T-helper 1 cell treated with Interleukin-12 subunit alpha and Interleukin-12 subunit beta and Interleukin-4 antibody, amounts not matched to agents 30 μg/mL and 1 μg/mL, for 36 hours (primary cell): ENCODE measurements around the gene FRY.

Experiments used
- H3K27ac Mint-ChIP-seq: one replicate; pipeline ENCODE4 v1.8.0; 2021; ENCODE audit warnings: mild to moderate bottlenecking, mixed read lengths
- H3K27me3 Mint-ChIP-seq: one replicate; pipeline ENCODE4 v1.8.0; 2021; ENCODE audit warnings: low read depth, mixed read lengths
- H3K36me3 Mint-ChIP-seq: one replicate; pipeline ENCODE4 v1.8.0; 2021; ENCODE audit warnings: low read depth, mixed read lengths
- H3K4me1 Mint-ChIP-seq: one replicate; pipeline ENCODE4 v1.8.0; 2021; ENCODE audit warnings: low read depth, mixed read lengths
- H3K4me3 Mint-ChIP-seq: one replicate; pipeline ENCODE4 v1.8.0; 2021; ENCODE audit warnings: mild to moderate bottlenecking, moderate library complexity, mixed read lengths
- H3K9me3 Mint-ChIP-seq: one replicate; pipeline ENCODE4 v1.8.0; 2021; ENCODE audit warnings: mixed read lengths

Gene FRY

DNA sequence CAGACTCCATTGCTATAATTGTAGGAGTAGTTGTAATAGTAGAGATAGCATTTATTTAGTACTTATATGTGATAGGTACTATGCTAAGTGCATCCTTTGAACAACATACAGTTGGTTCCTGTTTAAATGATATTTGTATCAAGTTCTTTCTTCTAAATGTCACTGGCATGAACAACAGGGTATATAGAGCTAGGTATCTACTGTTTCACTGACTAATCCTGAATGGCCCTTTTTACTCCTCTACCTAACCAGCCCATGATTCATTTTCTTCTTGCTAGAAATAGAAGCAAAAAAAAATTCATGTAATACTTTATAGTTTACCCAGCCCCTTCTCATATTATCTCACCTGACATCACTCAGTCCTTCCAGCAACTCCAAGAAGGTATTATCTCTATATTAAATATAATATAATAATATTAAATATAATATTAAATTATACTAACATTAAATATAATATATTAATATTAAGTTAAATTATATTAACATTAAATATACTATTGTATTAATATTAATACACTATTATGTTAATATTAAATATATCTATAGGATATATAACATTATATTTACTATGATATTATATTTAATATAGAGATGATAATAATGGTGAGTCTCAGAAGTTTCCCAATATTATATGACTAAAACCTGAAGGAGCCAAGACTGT, 74.2 kb downstream of the FRY start:
- no peak overlapping the region for H3K4me3 Mint-ChIP-seq
- H3K36me3 Mint-ChIP-seq: no peaks in the 10 kb centered on the region
- no peaks in the 10 kb centered on the region for H3K9me3 Mint-ChIP-seq
- H3K27ac Mint-ChIP-seq: no peak overlapping the region
- H3K27me3 Mint-ChIP-seq: no peaks in the 10 kb centered on the region
- no peaks in the 10 kb centered on the region for H3K4me1 Mint-ChIP-seq

DNA sequence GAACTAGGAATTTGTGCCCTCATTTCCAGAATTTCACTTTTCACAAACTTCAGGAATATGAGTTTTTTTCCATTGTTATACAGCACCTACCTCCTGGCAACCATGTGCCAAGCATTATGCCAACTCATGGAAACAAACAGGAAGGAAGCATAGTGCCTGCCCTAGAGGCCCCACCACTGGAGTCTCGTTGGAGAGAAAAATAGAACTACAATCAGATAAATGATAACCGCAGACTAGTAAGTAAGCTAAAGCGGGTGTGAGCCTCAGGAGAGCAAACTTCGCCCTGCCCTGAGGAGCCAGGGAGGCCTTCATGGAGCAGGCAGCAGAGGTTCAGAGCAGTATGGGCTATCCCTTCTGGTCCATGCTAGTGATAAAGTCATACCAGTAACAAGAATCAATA, 75.9 kb downstream of the FRY start:
- no peaks in the 10 kb centered on the region for H3K27me3 Mint-ChIP-seq
- H3K4me1 Mint-ChIP-seq: no peaks in the 10 kb centered on the region
- no peak overlapping the region for H3K4me3 Mint-ChIP-seq
- no peaks in the 10 kb centered on the region for H3K9me3 Mint-ChIP-seq
- no peak overlapping the region for H3K27ac Mint-ChIP-seq
- no peaks in the 10 kb centered on the region for H3K36me3 Mint-ChIP-seq

DNA sequence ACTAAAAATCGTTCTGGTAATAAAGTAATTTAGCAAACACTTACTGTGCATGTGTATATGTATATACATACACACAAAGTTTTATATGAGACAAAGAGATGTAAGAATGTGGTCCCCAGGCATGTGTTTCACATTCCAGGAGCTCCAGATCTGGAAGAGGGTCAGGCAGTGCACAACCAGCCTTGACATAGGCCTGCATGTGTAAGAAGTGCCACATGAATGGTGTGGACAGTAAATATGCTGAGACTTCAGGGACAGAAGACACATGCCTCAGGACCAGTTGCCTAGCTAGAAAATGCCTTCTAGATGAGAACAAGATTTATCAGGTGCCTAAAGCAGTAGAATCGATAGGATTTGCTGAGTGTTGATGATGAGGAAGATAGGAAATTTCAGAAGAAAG, 76.4 kb downstream of the FRY start:
- H3K9me3 Mint-ChIP-seq: no peaks in the 10 kb centered on the region
- H3K27ac Mint-ChIP-seq: no peak overlapping the region

DNA sequence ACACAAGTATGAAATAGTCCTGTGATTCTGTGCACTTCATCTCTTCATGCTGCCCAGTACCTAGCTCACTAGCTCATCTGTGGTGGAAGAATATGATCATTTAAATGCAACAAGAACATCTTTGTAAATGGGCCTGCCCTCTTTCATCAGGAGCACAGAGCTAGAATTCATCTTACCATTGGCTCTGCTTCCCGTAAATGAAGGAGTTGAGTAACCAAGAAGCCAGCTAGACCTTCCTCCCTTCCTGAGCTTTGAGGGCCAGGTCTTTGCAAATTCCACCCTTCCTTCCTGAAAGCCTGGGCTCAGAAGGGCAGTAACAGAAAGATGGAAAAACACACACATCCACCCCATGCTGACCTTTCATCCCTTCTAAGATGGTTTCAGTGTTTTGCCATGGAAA, 82.0 kb downstream of the FRY start:
- H3K27ac Mint-ChIP-seq: no peak overlapping the region
- H3K36me3 Mint-ChIP-seq: no peaks in the 10 kb centered on the region
- no peaks in the 10 kb centered on the region for H3K27me3 Mint-ChIP-seq
- H3K4me1 Mint-ChIP-seq: peaks cover 10% of the 10 kb centered on the region
- H3K4me3 Mint-ChIP-seq: no peak overlapping the region
- H3K9me3 Mint-ChIP-seq: no peaks in the 10 kb centered on the region

More for the DNA sequence above, 76.4 kb downstream of the FRY start:
- Mint-ChIP-seq H3K4me3 (no peak overlapping the region), H3K27me3 (no peaks in the 10 kb centered on the region), H3K4me1 (no peaks in the 10 kb centered on the region), H3K36me3 (no peaks in the 10 kb centered on the region)

DNA sequence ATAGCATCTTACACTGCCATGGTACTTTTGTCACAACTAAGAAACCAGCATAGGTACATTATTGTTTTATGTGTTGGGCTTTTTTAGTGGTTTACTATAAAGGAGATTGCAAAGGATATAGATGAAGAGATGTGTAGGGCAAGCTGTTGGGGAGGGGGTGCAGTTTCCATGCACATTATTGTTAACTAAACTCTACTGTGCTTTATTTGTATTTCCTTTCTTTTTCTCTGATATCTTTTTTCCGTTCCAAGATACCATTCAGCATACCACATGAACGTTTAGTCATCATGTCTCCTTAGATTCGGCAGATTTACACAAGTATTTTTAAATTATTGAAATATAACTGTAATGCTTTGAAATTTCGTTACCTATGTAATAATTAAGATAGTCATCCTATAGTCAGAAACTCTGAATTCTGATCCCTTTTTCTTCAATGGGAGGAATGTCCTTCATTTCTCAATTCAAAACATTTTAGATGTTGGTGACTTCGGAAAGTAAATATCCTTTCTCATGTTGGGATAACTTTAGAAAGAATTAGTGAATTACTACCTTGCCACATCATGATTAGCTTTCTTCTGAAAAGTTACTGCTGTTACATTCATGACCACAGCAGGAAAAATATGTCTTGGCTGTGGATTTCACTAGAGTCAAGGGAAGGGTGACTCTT, 82.8 kb downstream of the FRY start:
- no peaks in the 10 kb centered on the region for H3K27me3 Mint-ChIP-seq
- H3K27ac Mint-ChIP-seq: no peak overlapping the region
- peaks cover 10% of the 10 kb centered on the region for H3K4me1 Mint-ChIP-seq
- H3K36me3 Mint-ChIP-seq: peaks cover under 1% of the 10 kb centered on the region
- H3K4me3 Mint-ChIP-seq: no peak overlapping the region
- H3K9me3 Mint-ChIP-seq: no peaks in the 10 kb centered on the region

DNA sequence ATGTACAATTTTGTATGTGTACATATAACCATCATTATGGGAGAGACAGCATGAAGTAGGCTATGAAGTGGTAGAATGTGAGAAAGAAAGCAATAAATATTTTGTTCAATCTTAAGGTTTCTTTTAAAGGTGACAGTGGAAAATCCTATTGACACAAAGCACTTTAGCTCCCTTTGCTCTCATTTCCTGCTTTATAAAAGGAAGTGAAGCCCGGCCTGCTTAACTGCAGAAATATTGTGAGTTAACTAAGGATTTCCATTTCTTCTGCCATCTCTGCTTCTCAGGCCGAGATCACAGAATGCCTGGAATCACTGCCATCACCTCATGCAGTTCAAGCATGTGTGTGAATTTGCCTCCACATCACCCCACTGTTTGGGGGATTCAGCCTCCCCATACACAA, 83.5 kb downstream of the FRY start:
- H3K4me1 Mint-ChIP-seq: peaks cover 10% of the 10 kb centered on the region
- H3K4me3 Mint-ChIP-seq: no peak overlapping the region
- H3K27me3 Mint-ChIP-seq: no peaks in the 10 kb centered on the region
- no peaks in the 10 kb centered on the region for H3K9me3 Mint-ChIP-seq
- peaks cover 2% of the 10 kb centered on the region for H3K36me3 Mint-ChIP-seq
- peak overlapping the region; percentile 50 for H3K27ac Mint-ChIP-seq

DNA sequence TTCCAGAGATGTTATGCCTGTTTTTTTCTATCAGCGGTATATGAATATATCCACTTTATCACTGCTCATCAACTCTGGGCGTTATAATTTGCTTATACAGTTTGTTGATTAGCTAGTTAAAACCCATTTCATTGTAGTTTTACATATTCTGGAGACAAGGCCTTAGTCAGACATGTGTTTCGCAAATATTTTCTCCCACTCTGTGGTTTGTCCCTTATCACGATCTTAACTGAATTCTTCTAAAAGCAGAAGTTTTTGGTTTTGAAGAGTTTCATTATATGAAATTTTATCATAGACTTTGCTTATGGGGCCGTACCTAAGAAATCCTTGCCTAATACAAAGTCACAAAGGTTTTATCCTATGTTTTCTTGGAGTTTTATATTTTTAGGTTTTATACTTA, 84.6 kb downstream of the FRY start:
- Mint-ChIP-seq H3K27ac (no peak overlapping the region), H3K27me3 (no peaks in the 10 kb centered on the region), H3K4me1 (peaks cover 10% of the 10 kb centered on the region), H3K4me3 (no peak overlapping the region), H3K36me3 (peaks cover 2% of the 10 kb centered on the region), H3K9me3 (no peaks in the 10 kb centered on the region)

DNA sequence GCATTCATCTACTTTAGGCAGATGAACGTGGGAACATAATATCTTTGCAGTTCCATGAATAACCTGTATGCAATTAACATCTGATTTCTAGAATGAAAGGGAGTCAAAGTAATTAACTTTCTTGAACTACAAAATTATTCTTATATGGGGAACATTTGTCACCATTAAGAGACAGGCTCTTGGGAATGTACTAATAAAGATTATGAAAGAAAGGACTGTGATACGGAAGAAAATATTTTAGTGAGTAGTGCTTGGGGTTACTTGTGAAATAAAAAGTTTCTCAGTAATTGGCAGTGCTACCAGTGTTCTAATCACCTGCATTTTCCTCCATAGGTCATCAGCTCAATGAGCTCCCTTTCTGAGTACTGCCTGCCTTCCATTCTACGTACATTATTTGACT, 85.4 kb downstream of the FRY start:
- H3K4me3 Mint-ChIP-seq: no peak overlapping the region
- no peaks in the 10 kb centered on the region for H3K27me3 Mint-ChIP-seq
- H3K27ac Mint-ChIP-seq: no peak overlapping the region
- H3K9me3 Mint-ChIP-seq: peaks cover 5% of the 10 kb centered on the region
- H3K36me3 Mint-ChIP-seq: peaks cover 2% of the 10 kb centered on the region
- H3K4me1 Mint-ChIP-seq: peaks cover 10% of the 10 kb centered on the region

DNA sequence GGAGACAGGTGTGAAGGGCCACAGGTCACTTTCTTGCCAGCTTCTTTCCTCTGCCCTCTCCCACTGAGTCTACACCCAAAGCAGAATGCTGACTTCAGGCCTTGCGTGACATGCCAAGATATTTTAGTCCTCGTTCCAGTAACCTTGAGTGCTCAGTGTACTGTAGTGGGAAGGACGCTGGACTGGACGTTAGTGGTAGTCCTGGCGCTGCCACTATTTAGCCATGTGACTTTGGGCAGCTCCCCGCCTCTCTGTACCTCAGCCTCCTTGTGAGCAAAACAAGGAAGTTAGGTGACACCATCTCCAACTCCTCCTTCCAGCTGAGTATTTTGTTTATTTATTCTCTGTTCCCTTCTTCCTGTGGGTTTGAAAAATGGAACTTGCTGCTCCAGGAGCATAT, 86.1 kb downstream of the FRY start:
- peaks cover 10% of the 10 kb centered on the region for H3K4me1 Mint-ChIP-seq
- no peak overlapping the region for H3K27ac Mint-ChIP-seq
- H3K36me3 Mint-ChIP-seq: peaks cover 6% of the 10 kb centered on the region
- H3K27me3 Mint-ChIP-seq: no peaks in the 10 kb centered on the region
- no peak overlapping the region for H3K4me3 Mint-ChIP-seq
- H3K9me3 Mint-ChIP-seq: peaks cover 10% of the 10 kb centered on the region

DNA sequence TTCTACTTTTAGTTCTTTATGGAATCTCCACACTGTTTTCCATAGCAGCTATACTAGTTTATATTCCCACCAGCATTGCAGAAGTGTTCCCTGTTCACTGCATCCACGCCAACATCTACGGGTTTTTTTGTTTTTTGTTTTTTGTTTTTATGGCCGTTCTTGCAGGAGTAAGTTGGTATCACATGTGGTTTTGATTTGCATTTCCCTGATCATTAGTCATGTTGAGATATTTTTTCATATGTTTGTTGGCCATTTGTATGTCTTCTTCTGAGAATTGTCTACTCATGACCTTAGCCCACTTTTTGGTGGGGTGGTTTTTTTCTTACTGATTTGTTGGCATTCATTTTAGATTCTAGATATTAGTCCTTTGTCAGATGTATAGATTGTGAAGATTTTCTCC, 89.7 kb downstream of the FRY start:
- Mint-ChIP-seq H3K4me1 (no peaks in the 10 kb centered on the region), H3K27ac (no peak overlapping the region), H3K27me3 (no peaks in the 10 kb centered on the region), H3K4me3 (no peak overlapping the region), H3K9me3 (peaks cover 12% of the 10 kb centered on the region), H3K36me3 (peaks cover 8% of the 10 kb centered on the region)

DNA sequence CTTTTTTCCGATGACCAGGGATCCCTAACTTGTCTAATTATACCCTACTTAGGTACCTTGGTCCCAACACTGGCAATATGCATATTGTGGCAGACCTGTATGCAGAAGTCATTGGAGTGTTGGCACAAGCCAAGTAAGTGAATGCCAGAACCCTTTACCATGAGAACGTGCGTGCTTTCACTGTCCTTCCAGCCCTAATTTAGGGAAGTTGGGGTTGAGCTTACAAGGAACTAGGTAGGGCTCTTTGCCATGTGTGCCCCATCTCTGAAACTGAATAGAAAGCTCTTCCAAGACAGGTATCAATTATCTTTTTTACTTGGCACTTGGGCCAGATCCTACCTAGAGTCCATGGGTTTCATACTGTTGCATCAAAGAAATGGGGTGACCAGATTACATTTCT, 93.2 kb downstream of the FRY start:
- no peak overlapping the region for H3K4me3 Mint-ChIP-seq
- no peak overlapping the region for H3K27ac Mint-ChIP-seq
- peaks cover 6% of the 10 kb centered on the region for H3K36me3 Mint-ChIP-seq
- H3K9me3 Mint-ChIP-seq: peaks cover 12% of the 10 kb centered on the region
- H3K4me1 Mint-ChIP-seq: no peaks in the 10 kb centered on the region
- no peaks in the 10 kb centered on the region for H3K27me3 Mint-ChIP-seq

DNA sequence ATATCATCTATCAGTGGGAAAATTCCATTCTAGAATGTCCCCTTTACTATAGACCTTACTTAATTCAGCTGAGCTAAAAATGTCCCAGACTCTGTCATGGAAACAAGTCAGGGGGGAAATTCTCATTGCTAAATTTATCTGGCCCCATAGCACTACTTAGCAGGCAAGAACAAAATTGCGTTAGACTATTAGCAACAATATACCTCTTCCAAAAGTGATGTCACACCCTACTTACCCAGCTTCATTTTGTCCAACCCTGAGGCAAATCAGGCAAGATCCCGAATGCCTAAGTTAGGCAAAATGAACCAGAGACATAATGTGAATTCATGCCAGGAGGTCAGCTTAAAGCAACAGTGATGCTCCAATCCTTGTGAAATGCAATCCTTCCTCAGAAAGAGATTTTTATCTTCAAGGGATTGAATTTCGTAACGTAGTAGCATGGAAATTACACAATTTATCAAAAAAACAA, 93.7 kb downstream of the FRY start:
- Mint-ChIP-seq H3K27ac (no peak overlapping the region), H3K4me3 (no peak overlapping the region), H3K4me1 (no peaks in the 10 kb centered on the region), H3K36me3 (peaks cover 6% of the 10 kb centered on the region), H3K9me3 (peaks cover 12% of the 10 kb centered on the region), H3K27me3 (no peaks in the 10 kb centered on the region)

DNA sequence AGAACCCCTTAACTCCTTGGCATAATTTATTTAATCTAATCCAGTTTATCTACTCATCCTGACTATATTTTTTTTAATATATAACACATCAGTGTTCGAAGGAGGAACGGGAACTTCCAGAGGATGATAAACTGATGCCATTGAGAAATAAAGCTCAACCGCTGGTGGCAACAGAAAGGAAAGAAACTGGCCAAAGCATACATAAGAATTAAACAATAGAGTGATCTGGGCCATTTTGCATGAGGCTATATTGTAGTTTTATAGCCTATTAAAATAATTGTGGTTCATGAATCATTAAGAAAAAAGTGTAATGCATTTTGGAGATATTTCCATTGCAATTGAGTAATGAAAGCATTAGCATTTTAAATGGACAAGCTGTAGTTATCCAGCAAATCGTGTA, 94.2 kb downstream of the FRY start:
- Mint-ChIP-seq H3K27ac (no peak overlapping the region), H3K4me1 (no peaks in the 10 kb centered on the region), H3K4me3 (no peak overlapping the region), H3K9me3 (peaks cover 12% of the 10 kb centered on the region), H3K36me3 (peaks cover 6% of the 10 kb centered on the region), H3K27me3 (no peaks in the 10 kb centered on the region)

DNA sequence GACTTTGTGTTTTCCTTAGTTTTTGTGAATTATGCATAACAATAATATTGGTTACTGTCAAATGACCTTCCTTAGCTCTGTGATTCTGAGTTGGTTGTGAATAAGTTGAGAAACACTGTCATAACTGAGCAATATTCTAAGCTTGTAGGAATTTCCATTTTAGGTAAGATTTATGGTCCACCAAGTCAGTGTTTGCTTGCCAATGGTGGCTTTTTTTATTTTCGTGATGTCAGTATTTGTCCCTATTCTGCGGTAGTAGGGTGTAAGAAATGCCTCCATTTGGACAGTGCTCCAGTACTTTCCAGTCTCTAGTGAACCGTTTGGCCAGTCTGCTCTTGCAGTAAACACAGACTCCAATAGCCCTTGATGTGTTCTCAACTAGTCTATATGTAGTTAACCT, 94.7 kb downstream of the FRY start:
- Mint-ChIP-seq H3K27ac (no peak overlapping the region), H3K4me3 (no peak overlapping the region), H3K27me3 (no peaks in the 10 kb centered on the region), H3K36me3 (peaks cover 6% of the 10 kb centered on the region), H3K9me3 (peaks cover 12% of the 10 kb centered on the region), H3K4me1 (no peaks in the 10 kb centered on the region)

DNA sequence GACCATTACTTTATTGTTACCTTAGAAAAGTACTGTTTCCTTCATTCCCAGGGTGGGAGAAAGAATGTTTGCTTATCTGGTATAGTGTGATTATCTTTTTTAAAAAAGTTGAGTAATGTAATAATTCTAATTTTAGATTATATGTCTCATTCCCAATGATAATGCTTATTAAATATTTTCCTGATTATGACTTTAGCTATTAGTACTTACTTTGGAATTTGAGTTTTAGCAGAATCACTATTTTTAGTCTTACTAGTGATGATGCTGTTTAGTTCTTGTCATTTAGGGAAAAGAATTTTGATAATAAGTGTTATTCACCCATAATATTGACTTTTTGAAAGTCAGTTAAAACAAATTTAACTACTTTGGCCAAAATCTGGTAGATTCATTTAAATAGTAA, 95.2 kb downstream of the FRY start:
- no peaks in the 10 kb centered on the region for H3K27me3 Mint-ChIP-seq
- H3K4me3 Mint-ChIP-seq: no peak overlapping the region
- H3K4me1 Mint-ChIP-seq: no peaks in the 10 kb centered on the region

More for the DNA sequence above, 95.2 kb downstream of the FRY start:
- Mint-ChIP-seq H3K9me3 (peaks cover 9% of the 10 kb centered on the region), H3K36me3 (peaks cover 6% of the 10 kb centered on the region), H3K27ac (no peak overlapping the region)
